HepG2 (cell line): ENCODE measurements around the gene PARD3. TPM values are rescaled to one million over a fixed set of nuclear protein-coding genes. Genes with fewer than 3 reads are reported as not detected.

Experiments
- AGO1 ChIP-seq: fragments of 200-400 bp; formaldehyde crosslinking; IDR thresholded peaks from 2 replicates; pipeline ENCODE4 v1.6.1; 2017; ENCODE audit warnings: mild to moderate bottlenecking, low read depth, low read length, moderate library complexity; ENCODE audit not compliant: poor library complexity, severe bottlenecking
- ARHGAP35 ChIP-seq: sonication (generic); formaldehyde crosslinking; IDR thresholded peaks from 2 replicates; pipeline ENCODE4 v1.9.0; 2022; ENCODE audit warnings: mild to moderate bottlenecking, inconsistent platforms, moderate library complexity, missing genetic modification reagents, borderline replicate concordance
- ARNT2 ChIP-seq: sonication (generic); formaldehyde crosslinking; IDR thresholded peaks from 2 replicates; pipeline ENCODE4 v1.8.0; 2022; ENCODE audit warnings: mild to moderate bottlenecking, low read depth, missing genetic modification reagents, moderate library complexity
- DPF2 ChIP-seq: sonication (generic); formaldehyde crosslinking; IDR thresholded peaks from 2 replicates; pipeline ENCODE4 v1.4.0; 2020; ENCODE audit warnings: mild to moderate bottlenecking, low read depth, missing genetic modification reagents, borderline replicate concordance
- GABPA ChIP-seq, 2 experiments: IDR thresholded peaks; 2 replicates each; pipeline ENCODE4 v1.6.1; 2011 to 2016; ENCODE audit warnings: low read depth in 2 of 2, low read length in 1 of 2, missing biosample characterization in 1 of 2, missing genetic modification characterization in 1 of 2
- HNRNPL ChIP-seq: fragments of 200-400 bp; formaldehyde crosslinking; IDR thresholded peaks from 2 replicates; pipeline ENCODE4 v1.6.1; 2017; ENCODE audit warnings: mild to moderate bottlenecking, low read depth, low read length
- MIER2 ChIP-seq: IDR thresholded peaks from 2 replicates; pipeline ENCODE4 v1.6.1; 2016; ENCODE audit warnings: missing biosample characterization, missing genetic modification reagents
- MTA1 ChIP-seq: sonication (generic); formaldehyde crosslinking; IDR thresholded peaks from 2 replicates; pipeline ENCODE4 v1.4.0; 2020; ENCODE audit warnings: missing genetic modification reagents, mild to moderate bottlenecking, borderline replicate concordance
- NFKB2 ChIP-seq: sonication (generic); formaldehyde crosslinking; IDR thresholded peaks from 2 replicates; pipeline ENCODE4 v1.4.0; 2020; ENCODE audit warnings: missing genetic modification reagents, borderline replicate concordance
- SUZ12 ChIP-seq: fragments of 150-350 bp; IDR thresholded peaks from 2 replicates; pipeline ENCODE4 v1.6.1; 2014; ENCODE audit warnings: low read depth, low read length
- TEAD3 ChIP-seq: optimal IDR thresholded peaks from 2 replicates; pipeline ENCODE3; 2016; ENCODE audit warnings: borderline replicate concordance
- XBP1 ChIP-seq: sonication (generic); formaldehyde crosslinking; IDR thresholded peaks from 2 replicates; pipeline ENCODE4 v1.5.0; 2020; ENCODE audit warnings: missing genetic modification reagents
- ZNF205 ChIP-seq: IDR thresholded peaks from 2 replicates; pipeline ENCODE4 v1.6.1; 2018; ENCODE audit warnings: missing biosample characterization, missing genetic modification reagents
- ZNF24 ChIP-seq: fragments of 450-650 bp; IDR thresholded peaks from 2 replicates; pipeline ENCODE4 v1.6.1; 2017; ENCODE audit warnings: antibody characterized with exemption, mild to moderate bottlenecking
- ZNF460 ChIP-seq: sonication (generic); formaldehyde crosslinking; IDR thresholded peaks from 2 replicates; pipeline ENCODE4 v1.5.1; 2020; ENCODE audit warnings: missing genetic modification reagents, mild to moderate bottlenecking, borderline replicate concordance
- ZNF510 ChIP-seq: sonication (generic); formaldehyde crosslinking; IDR thresholded peaks from 2 replicates; pipeline ENCODE4 v1.4.0; 2020; ENCODE audit warnings: low read depth, mild to moderate bottlenecking, missing genetic modification reagents
- ZNF768 ChIP-seq: sonication (generic); formaldehyde crosslinking; IDR thresholded peaks from 2 replicates; pipeline ENCODE4 v1.4.0; 2020; ENCODE audit warnings: missing genetic modification reagents
- ZNF781 ChIP-seq: sonication (generic); formaldehyde crosslinking; IDR thresholded peaks from 2 replicates; pipeline ENCODE4 v1.5.1; 2020; ENCODE audit warnings: borderline replicate concordance, mild to moderate bottlenecking, missing genetic modification reagents; ENCODE audit errors: not compliant biosample characterization
- ZNF782 ChIP-seq: sonication (generic); formaldehyde crosslinking; IDR thresholded peaks from 2 replicates; pipeline ENCODE4 v1.4.0; 2020; ENCODE audit warnings: missing genetic modification reagents, mild to moderate bottlenecking, borderline replicate concordance
- ZSCAN9 ChIP-seq: IDR thresholded peaks from 2 replicates; pipeline ENCODE4 v1.6.1; 2016; ENCODE audit warnings: borderline replicate concordance
- polyA plus RNA-seq, 8 experiments: library from polyadenylated mRNA; depleted of rRNA in 3 of 8; stranded (reverse) in 7 of 8; unstranded in 1 of 8; fragments of >200 nt; fragmentation: Illumina TruSeq in 4 of 8; extraction: Trizol in 4 of 8; gene quantifications; 2 replicates each; pipeline versions ENCODE4 v1.2.1 to v1.2.3, GENCODE V29; 2011 to 2016; ENCODE audit warnings: low read depth in 4 of 8, missing spikeins in 1 of 8, mixed read lengths in 1 of 8; ENCODE audit not compliant: insufficient read depth in 1 of 8
- total RNA-seq, 5 experiments: library from RNA; depleted of rRNA; stranded (reverse); fragments of >200 nt; fragmentation: Illumina TruSeq; extraction: Trizol; gene quantifications; 2 replicates each; pipeline ENCODE4 v1.2.3, GENCODE V29; 2016; ENCODE audit warnings: low read depth in 1 of 5
- TF ChIP-seq, protein P1 (sequence below): IDR thresholded peaks from 2 replicates; pipeline ENCODE4 v1.6.1; 2016; ENCODE audit warnings: low read depth
- TF ChIP-seq, protein P2 (sequence below): sonication (generic); formaldehyde crosslinking; IDR thresholded peaks from 2 replicates; pipeline ENCODE4 v1.4.0; 2020; ENCODE audit warnings: missing genetic modification reagents
- TF ChIP-seq, protein P3 (sequence below): IDR thresholded peaks from 2 replicates; pipeline ENCODE4 v1.6.1; 2016; ENCODE audit warnings: missing compliant biosample characterization, missing genetic modification reagents, borderline replicate concordance
- TF ChIP-seq, protein P4 (sequence below): sonication (generic); formaldehyde crosslinking; IDR thresholded peaks from 2 replicates; pipeline ENCODE4 v1.4.0; 2020; ENCODE audit warnings: mild to moderate bottlenecking, missing genetic modification reagents
- TF ChIP-seq, protein P5 (sequence below): sonication (generic); formaldehyde crosslinking; IDR thresholded peaks from 2 replicates; pipeline ENCODE4 v1.4.0; 2020; ENCODE audit warnings: missing genetic modification reagents

PARD3 gene
- total and polyA plus RNA-seq, 2 of the 13 experiments (the other 11 are each of a cell fraction or from before 2014, with no cell fraction given), result 40.9 to 60.0 TPM

DNA sequence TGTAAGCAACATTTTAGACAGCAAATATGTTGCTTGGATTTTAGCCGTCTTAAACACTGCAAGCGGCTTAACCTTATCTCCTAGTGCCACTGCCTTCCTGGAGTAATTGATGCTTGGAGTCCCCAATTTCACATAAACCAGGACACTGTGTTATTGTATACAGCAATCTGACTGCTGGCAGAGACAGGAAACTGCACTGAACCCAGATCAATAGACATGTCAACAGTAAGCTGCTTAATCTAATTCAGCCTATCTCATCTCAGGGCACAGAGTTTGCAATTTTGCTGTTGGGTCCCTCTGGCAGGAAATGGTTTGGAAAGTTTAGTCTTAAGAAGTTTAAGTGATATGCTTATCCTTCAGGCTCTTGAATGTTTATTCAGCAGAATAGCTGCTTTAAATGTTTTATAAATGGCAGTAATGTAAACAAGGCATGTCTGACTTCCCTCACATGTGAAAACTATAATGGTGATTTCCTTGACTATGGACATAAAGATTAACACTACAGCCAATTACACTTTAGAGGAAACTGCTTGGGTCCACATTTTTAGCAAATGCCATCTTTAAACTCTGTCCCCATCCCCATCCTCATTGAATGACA, 598.6 kb downstream of the PARD3 start (continued):
- TF ChIP-seq ARHGAP35 (CRISPR knock-in tag) (no peak), ZNF205 (no peak), MTA1 (CRISPR knock-in tag) (no peak), ZNF782 (CRISPR knock-in tag) (no peak), XBP1 (no peak), GABPA (IDR thresholded peaks at IDR 0.05; ENCODE audit: low read depth, low read length) (no peak), GABPA (CRISPR knock-in tag; IDR thresholded peaks at IDR 0.05; ENCODE audit: low read depth) (peak; percentile 48; the same call in 1 of the 2 replicates), AGO1 (no peak), ZSCAN9 (no peak), ZNF460 (CRISPR knock-in tag) (no peak), NFKB2 (CRISPR knock-in tag) (no peak), ZNF781 (no peak), SUZ12 (no peak), ZNF768 (CRISPR knock-in tag) (no peak), HNRNPL (no peak), MIER2 (CRISPR knock-in tag) (no peak), ARNT2 (CRISPR knock-in tag) (no peak), ZNF510 (no peak), ZNF24 (no peak), DPF2 (CRISPR knock-in tag) (peak; percentile 89), TEAD3 (CRISPR knock-in tag) (peak; percentile 10)
- TF ChIP-seq, protein P1, sequence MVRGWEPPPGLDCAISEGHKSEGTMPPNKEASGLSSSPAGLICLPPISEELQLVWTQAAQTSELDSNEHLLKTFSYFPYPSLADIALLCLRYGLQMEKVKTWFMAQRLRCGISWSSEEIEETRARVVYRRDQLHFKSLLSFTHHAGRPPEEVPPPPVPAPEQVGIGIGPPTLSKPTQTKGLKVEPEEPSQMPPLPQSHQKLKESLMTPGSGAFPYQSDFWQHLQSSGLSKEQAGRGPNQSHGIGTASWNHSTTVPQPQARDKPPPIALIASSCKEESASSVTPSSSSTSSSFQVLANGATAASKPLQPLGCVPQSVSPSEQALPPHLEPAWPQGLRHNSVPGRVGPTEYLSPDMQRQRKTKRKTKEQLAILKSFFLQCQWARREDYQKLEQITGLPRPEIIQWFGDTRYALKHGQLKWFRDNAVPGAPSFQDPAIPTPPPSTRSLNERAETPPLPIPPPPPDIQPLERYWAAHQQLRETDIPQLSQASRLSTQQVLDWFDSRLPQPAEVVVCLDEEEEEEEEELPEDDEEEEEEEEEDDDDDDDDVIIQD (CRISPR knock-in tag), result peak; percentile 73; the same call in 1 of the 2 replicates
- TF ChIP-seq, protein P2, sequence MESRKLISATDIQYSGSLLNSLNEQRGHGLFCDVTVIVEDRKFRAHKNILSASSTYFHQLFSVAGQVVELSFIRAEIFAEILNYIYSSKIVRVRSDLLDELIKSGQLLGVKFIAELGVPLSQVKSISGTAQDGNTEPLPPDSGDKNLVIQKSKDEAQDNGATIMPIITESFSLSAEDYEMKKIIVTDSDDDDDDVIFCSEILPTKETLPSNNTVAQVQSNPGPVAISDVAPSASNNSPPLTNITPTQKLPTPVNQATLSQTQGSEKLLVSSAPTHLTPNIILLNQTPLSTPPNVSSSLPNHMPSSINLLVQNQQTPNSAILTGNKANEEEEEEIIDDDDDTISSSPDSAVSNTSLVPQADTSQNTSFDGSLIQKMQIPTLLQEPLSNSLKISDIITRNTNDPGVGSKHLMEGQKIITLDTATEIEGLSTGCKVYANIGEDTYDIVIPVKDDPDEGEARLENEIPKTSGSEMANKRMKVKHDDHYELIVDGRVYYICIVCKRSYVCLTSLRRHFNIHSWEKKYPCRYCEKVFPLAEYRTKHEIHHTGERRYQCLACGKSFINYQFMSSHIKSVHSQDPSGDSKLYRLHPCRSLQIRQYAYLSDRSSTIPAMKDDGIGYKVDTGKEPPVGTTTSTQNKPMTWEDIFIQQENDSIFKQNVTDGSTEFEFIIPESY (CRISPR knock-in tag), result peak; percentile 23; the same call in 1 of the 2 replicates
- TF ChIP-seq, protein P3, sequence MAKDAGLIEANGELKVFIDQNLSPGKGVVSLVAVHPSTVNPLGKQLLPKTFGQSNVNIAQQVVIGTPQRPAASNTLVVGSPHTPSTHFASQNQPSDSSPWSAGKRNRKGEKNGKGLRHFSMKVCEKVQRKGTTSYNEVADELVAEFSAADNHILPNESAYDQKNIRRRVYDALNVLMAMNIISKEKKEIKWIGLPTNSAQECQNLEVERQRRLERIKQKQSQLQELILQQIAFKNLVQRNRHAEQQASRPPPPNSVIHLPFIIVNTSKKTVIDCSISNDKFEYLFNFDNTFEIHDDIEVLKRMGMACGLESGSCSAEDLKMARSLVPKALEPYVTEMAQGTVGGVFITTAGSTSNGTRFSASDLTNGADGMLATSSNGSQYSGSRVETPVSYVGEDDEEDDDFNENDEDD (CRISPR knock-in tag), result no peak
- TF ChIP-seq, protein P4, sequence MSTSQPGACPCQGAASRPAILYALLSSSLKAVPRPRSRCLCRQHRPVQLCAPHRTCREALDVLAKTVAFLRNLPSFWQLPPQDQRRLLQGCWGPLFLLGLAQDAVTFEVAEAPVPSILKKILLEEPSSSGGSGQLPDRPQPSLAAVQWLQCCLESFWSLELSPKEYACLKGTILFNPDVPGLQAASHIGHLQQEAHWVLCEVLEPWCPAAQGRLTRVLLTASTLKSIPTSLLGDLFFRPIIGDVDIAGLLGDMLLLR, result no peak
- TF ChIP-seq, protein P5, sequence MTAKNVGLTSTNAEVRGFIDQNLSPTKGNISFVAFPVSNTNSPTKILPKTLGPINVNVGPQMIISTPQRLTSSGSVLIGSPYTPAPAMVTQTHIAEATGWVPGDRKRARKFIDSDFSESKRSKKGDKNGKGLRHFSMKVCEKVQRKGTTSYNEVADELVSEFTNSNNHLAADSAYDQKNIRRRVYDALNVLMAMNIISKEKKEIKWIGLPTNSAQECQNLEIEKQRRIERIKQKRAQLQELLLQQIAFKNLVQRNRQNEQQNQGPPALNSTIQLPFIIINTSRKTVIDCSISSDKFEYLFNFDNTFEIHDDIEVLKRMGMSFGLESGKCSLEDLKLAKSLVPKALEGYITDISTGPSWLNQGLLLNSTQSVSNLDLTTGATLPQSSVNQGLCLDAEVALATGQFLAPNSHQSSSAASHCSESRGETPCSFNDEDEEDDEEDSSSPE (CRISPR knock-in tag), result no peak
